GM10847 (cell line): ENCODE data around the gene RNASE8.

Experiments
- POLR2A ChIP-seq: IDR thresholded peaks from 2 replicates; pipeline ENCODE4 v1.6.1; 2011; ENCODE audit not compliant: insufficient read length; ENCODE audit errors: extremely low read depth

RNASE8 gene

GRCh38 chr14:21057803-21058675 lies at the start of gene RNASE8:
TSS of gene RNASE8 (plus strand) at chr14:21057822. CDS start at chr14:21057893, 71 bp downstream.
- no peak for TF ChIP-seq POLR2A

GRCh38 chr14:21011136-21011535 lies 46.5 kb upstream of the RNASE8 start:
- no peak for TF ChIP-seq POLR2A

GRCh38 chr14:21014761-21015190 lies 42.8 kb upstream of the RNASE8 start:
- no peak for TF ChIP-seq POLR2A

GRCh38 chr14:21015312-21015711 lies 42.3 kb upstream of the RNASE8 start:
- no peak for TF ChIP-seq POLR2A

GRCh38 chr14:21016413-21017190 lies 41.0 kb upstream of the RNASE8 start:
- TF ChIP-seq POLR2A = no peak

GRCh38 chr14:21017528-21018245 lies 39.9 kb upstream of the RNASE8 start:
- TF ChIP-seq POLR2A = no peak

- no peak for TF ChIP-seq POLR2A
Observed at GRCh38 chr14:21018286-21018685, 39.3 kb upstream of the RNASE8 start.

GRCh38 chr14:21018781-21019180 lies 38.8 kb upstream of the RNASE8 start:
- TF ChIP-seq POLR2A = no peak

GRCh38 chr14:21019366-21019765 lies 38.3 kb upstream of the RNASE8 start:
- TF ChIP-seq POLR2A = no peak

- TF ChIP-seq POLR2A = no peak
Observed at GRCh38 chr14:21020977-21021545, 36.6 kb upstream of the RNASE8 start.

GRCh38 chr14:21022686-21023085 lies 34.9 kb upstream of the RNASE8 start:
- TF ChIP-seq POLR2A = no peak

GRCh38 chr14:21023174-21023573 lies 34.4 kb upstream of the RNASE8 start:
- TF ChIP-seq POLR2A = no peak

GRCh38 chr14:21023817-21024584 lies 33.6 kb upstream of the RNASE8 start:
- TF ChIP-seq POLR2A = no peak

- TF ChIP-seq POLR2A = no peak
Observed at GRCh38 chr14:21024585-21025370, 32.8 kb upstream of the RNASE8 start, which contains the start of gene NDRG2. TSS of gene NDRG2 (minus strand) at chr14:21025061. CDS start at chr14:21023315, 1,746 bp downstream.
